K562 (cell line): Measurements from ENCODE around the gene ARHGAP9. TPM values are rescaled to one million over a fixed set of nuclear protein-coding genes. Genes with fewer than 3 reads are reported as not detected.

Experiments used
- ATAC-seq: fragments of 200-7000 bp; cut with Tn5 transposase; 3 replicates; pipeline ENCODE4 v1.9.1; 2020; ENCODE audit warnings: moderate library complexity
- BruUV-seq: library from RNA; stranded (reverse); fragments of 400-500 nt; replicated peaks from 2 replicates; lab custom pipeline; 2021; lab: Mats Ljungman, UMichigan
- CTCF ChIA-PET: fragments of 300-600 bp; formaldehyde crosslinking; extraction: SDS; loops from one replicate; lab custom pipeline; 2021; ENCODE audit warnings: low intra/inter-chr PET ratio; lab: Yijun Ruan, JAX
- POLR2A ChIA-PET: fragments of 300-600, 350-650 bp; sonication (Branson Sonifier 250); formaldehyde crosslinking; extraction: SDS; loops from one replicate; lab custom pipeline; 2021; ENCODE audit warnings: antibody characterized with exemption, inconsistent platforms; lab: Yijun Ruan, JAX
- DNase-seq, 4 experiments: peaks; one replicate each; pipeline versions ENCODE4 v3.0.0 to v3.0.0-alpha.2; 2011 to 2018; ENCODE audit warnings: low spot score in 3 of 4, mixed read lengths in 3 of 4; ENCODE audit errors: extremely low read depth in 1 of 4
- FAIRE-seq: peaks from 2 replicates; lab custom pipeline; 2011; peaks lifted over from hg19 to GRCh38; lab: Jason Lieb, UNC
- H2AFZ ChIP-seq: 2 replicates; pipeline ENCODE4 v1.6.0; 2011; ENCODE audit warnings: low read depth, low read length, control low read depth, inconsistent platforms
- H3K27ac ChIP-seq: fragments of 200-600 bp; 3 replicates; pipeline ENCODE4 v1.8.0; 2011; ENCODE audit warnings: low read depth, mild to moderate bottlenecking, control low read depth, inconsistent platforms, low read length, moderate library complexity, mixed read lengths; ENCODE audit errors: extremely low read depth
- H3K27me3 ChIP-seq, 2 experiments: fragments of 300-600 bp in 1 of 2; 2 replicates in 1 of 2; 3 replicates in 1 of 2; pipeline versions ENCODE4 v1.6.0 to v1.8.0; 2011; ENCODE audit warnings: inconsistent platforms in 2 of 2, low read length in 2 of 2, mild to moderate bottlenecking in 1 of 2, mixed read lengths in 1 of 2, moderate library complexity in 1 of 2; ENCODE audit not compliant: control insufficient read depth in 2 of 2, insufficient read depth in 2 of 2
- H3K36me3 ChIP-seq: fragments of 300-600 bp; 3 replicates; pipeline ENCODE4 v1.8.0; 2011; ENCODE audit warnings: mild to moderate bottlenecking, low read length, inconsistent platforms; ENCODE audit not compliant: control insufficient read depth, insufficient read depth
- H3K4me1 ChIP-seq, 2 experiments: fragments of 200-600 bp in 1 of 2; replicated peaks in 1 of 2; 2 replicates in 1 of 2; 3 replicates in 1 of 2; pipeline versions ENCODE4 v1.5.1 to v1.8.0; 2011; ENCODE audit warnings: inconsistent platforms in 2 of 2, low read length in 2 of 2, mild to moderate bottlenecking in 1 of 2, mixed read lengths in 1 of 2, moderate library complexity in 1 of 2; ENCODE audit not compliant: control insufficient read depth in 2 of 2, insufficient read depth in 2 of 2
- H3K4me2 ChIP-seq: 2 replicates; pipeline ENCODE4 v1.6.1; 2011; ENCODE audit warnings: low read length, control low read depth, inconsistent platforms, mixed read lengths; ENCODE audit not compliant: insufficient read depth
- H3K4me3 ChIP-seq: fragments of 200-600 bp; sonication (generic), shearing (Covaris generic); 2 replicates; pipeline ENCODE4 v1.5.1; 2016; ENCODE audit warnings: control low read depth, inconsistent platforms
- H3K79me2 ChIP-seq: fragments of 200-600 bp; 3 replicates; pipeline ENCODE4 v1.8.0; 2011; ENCODE audit warnings: low read length, inconsistent platforms; ENCODE audit not compliant: control insufficient read depth, insufficient read depth
- H3K9ac ChIP-seq, 2 experiments: 2 replicates each; pipeline versions ENCODE4 v1.6.0 to v1.6.1; 2011; ENCODE audit warnings: low read depth in 2 of 2, low read length in 2 of 2, control low read depth in 1 of 2, inconsistent platforms in 1 of 2, mild to moderate bottlenecking in 1 of 2, mixed read lengths in 1 of 2; ENCODE audit not compliant: insufficient read depth in 1 of 2
- H3K9me1 ChIP-seq: one replicate; pipeline ENCODE4 v1.6.0; 2011; ENCODE audit warnings: inconsistent platforms, mild to moderate bottlenecking, low read length, moderate library complexity; ENCODE audit not compliant: control insufficient read depth, insufficient read depth
- H3K9me3 ChIP-seq: replicated peaks from 2 replicates; pipeline ENCODE4 v1.5.1; 2011; ENCODE audit warnings: low read depth, low read length, inconsistent platforms; ENCODE audit not compliant: control insufficient read depth, insufficient read depth
- H4K20me1 ChIP-seq: replicated peaks from 2 replicates; pipeline ENCODE4 v1.6.1; 2011; ENCODE audit warnings: low read length, inconsistent platforms, mixed read lengths; ENCODE audit not compliant: control insufficient read depth, insufficient read depth
- ASH1L ChIP-seq: fragments of 450-650 bp; IDR thresholded peaks from 2 replicates; pipeline ENCODE4 v1.6.1; 2018; ENCODE audit warnings: borderline replicate concordance, mild to moderate bottlenecking, low read depth; ENCODE audit not compliant: partially characterized antibody
- BHLHE40 ChIP-seq: IDR thresholded peaks from 2 replicates; pipeline ENCODE4 v1.6.1; 2011; ENCODE audit warnings: low read length, improper control_type of control experiment
- CREB5 ChIP-seq: fragments of 250-450 bp; sonication (Bioruptor Pico); IDR thresholded peaks from 2 replicates; pipeline ENCODE4 v1.5.0; 2020; ENCODE audit warnings: mild to moderate bottlenecking
- EGR1 ChIP-seq: fragments of 450-650 bp; conservative IDR thresholded peaks from 2 replicates; pipeline ENCODE4 v1.6.1; 2017; ENCODE audit warnings: mild to moderate bottlenecking
- ETS1 ChIP-seq: conservative IDR thresholded peaks from 2 replicates; pipeline ENCODE4 v1.6.1; 2011; ENCODE audit warnings: low read depth, mild to moderate bottlenecking, low read length; ENCODE audit not compliant: control insufficient read depth
- FOXM1 ChIP-seq, 2 experiments: fragments of 450-650 bp in 1 of 2; sonication (generic) in 1 of 2; formaldehyde crosslinking in 1 of 2; IDR thresholded peaks; 2 replicates each; pipeline versions ENCODE4 v1.6.1 to v1.9.0; 2017 to 2022; ENCODE audit warnings: low read depth in 2 of 2, mild to moderate bottlenecking in 2 of 2, missing genetic modification reagents in 1 of 2, moderate library complexity in 1 of 2
- HNRNPH1 ChIP-seq: fragments of 200-400 bp; formaldehyde crosslinking; optimal IDR thresholded peaks from 2 replicates; pipeline ENCODE3; 2017; ENCODE audit warnings: low read depth, mild to moderate bottlenecking, low read length, moderate library complexity
- POLR2AphosphoS2 ChIP-seq: IDR thresholded peaks from 2 replicates; pipeline ENCODE4 v1.6.1; 2012; ENCODE audit warnings: low read length, improper control_type of control experiment
- SLC30A9 ChIP-seq: fragments of 250-450 bp; sonication (Bioruptor Pico); IDR thresholded peaks from 2 replicates; pipeline ENCODE4 v1.8.0; 2022; ENCODE audit warnings: mild to moderate bottlenecking, moderate library complexity
- SMARCE1 ChIP-seq: fragments of 450-650 bp; IDR thresholded peaks from 2 replicates; pipeline ENCODE4 v1.7.1; 2016; ENCODE audit warnings: mild to moderate bottlenecking
- ZNF511 ChIP-seq: sonication (generic); formaldehyde crosslinking; IDR thresholded peaks from 2 replicates; pipeline ENCODE4 v1.8.0; 2022; ENCODE audit warnings: mild to moderate bottlenecking, missing genetic modification reagents
- WGBS: fragments of 100-300 bp; shearing (Covaris generic); methylation state at CpG from one replicate; pipeline ENCODE4 v1.1.6; 2016; ENCODE audit warnings: low coverage, mixed read lengths; ENCODE audit not compliant: insufficient coverage; ENCODE audit errors: missing lambda C conversion rate; 5-methylcytosine and 5-hydroxymethylcytosine counted together
- in situ Hi-C: fragments of 300-500 bp; cut with MboI; formaldehyde crosslinking; loops from 4 replicates; pipeline ENCODE4 v1.15.0; 2018; ENCODE audit warnings: inconsistent platforms, mixed read lengths
- intact Hi-C: fragments of 100-400 bp; cut with micrococcal nuclease; formaldehyde crosslinking; loops from 2 replicates; pipeline ENCODE4 v1.14.2; 2022
- polyA plus RNA-seq, 8 experiments: library from polyadenylated mRNA; depleted of rRNA in 4 of 8; stranded (reverse) in 5 of 8; unstranded in 3 of 8; fragments of >200 nt; fragmentation: Nextera tagmentation in 2 of 8; fragmentation: Illumina TruSeq in 1 of 8; extraction: Ambion mirVana in 2 of 8; extraction: Trizol in 1 of 8; gene quantifications; 2 replicates each; pipeline versions ENCODE4 v1.2.1 to v1.2.3, GENCODE V29; 2011 to 2014; ENCODE audit warnings: inconsistent platforms in 1 of 8, missing spikeins in 1 of 8
- total RNA-seq, 7 experiments: library from RNA; depleted of rRNA in 6 of 7; stranded (reverse); fragments of >200 nt in 6 of 7; fragmentation: Illumina TruSeq in 2 of 7; extraction: Trizol in 2 of 7; gene quantifications; 2 replicates each; pipeline versions ENCODE4 v1.2.1 to v1.2.3, GENCODE V29; 2011 to 2021; ENCODE audit warnings: low replicate concordance in 1 of 7
- TF ChIP-seq, protein P1 (sequence below): fragments of 250-450 bp; sonication (Bioruptor Pico); IDR thresholded peaks from 2 replicates; pipeline ENCODE4 v1.8.0; 2022; ENCODE audit warnings: moderate library complexity, mild to moderate bottlenecking, inconsistent platforms
- TF ChIP-seq, protein P2 (sequence below): fragments of 250-450 bp; sonication (Bioruptor Pico); IDR thresholded peaks from 2 replicates; pipeline ENCODE4 v1.5.1; 2021; ENCODE audit warnings: mild to moderate bottlenecking
- TF ChIP-seq, protein P3 (sequence below): sonication (generic); formaldehyde crosslinking; IDR thresholded peaks from 2 replicates; pipeline ENCODE4 v1.8.1; 2023; ENCODE audit warnings: mild to moderate bottlenecking, missing genetic modification reagents

ARHGAP9 gene
- total and polyA plus RNA-seq, 9 of the 15 experiments (the other 6 are each of a cell fraction or from before 2014, with no cell fraction given) = 1.5 to 10.2 (median 5.1) TPM

DNA sequence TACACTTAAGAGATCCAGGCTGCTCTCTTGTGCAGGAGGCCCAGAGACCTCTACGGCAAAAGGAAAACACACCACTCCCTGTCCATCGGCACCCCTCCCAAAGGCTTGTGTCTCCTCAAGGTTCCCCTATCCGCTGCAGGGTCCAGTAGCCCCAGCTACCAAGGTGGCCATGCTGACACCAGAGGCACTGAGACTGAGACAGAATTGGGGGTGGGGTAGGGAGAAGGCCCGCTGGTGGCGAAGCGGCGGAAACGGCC is 40.1 kb upstream of the ARHGAP9 start:
- H3K4me1 ChIP-seq = peaks cover 29 to 43% of the 10 kb centered on the region in 2 experiments
- FAIRE-seq = no peak
- ChIA-PET POLR2A (interaction anchor here (0.6 to 10.1 kb wide), 40 partner anchors 9 to 403 kb away, joined by 3 to 184 read pairs (median 5); partner anchors contain the start of genes ARHGEF25, B4GALNT1, CDK4 and DCTN2), CTCF (no interaction called here)
- peaks cover 59% of the 10 kb centered on the region for H3K79me2 ChIP-seq
- H3K27me3 ChIP-seq = no peaks in the 10 kb centered on the region
- peaks cover 63% of the 10 kb centered on the region for H3K36me3 ChIP-seq
- H3K4me3 ChIP-seq = peak overlapping the region; percentile 86
- H3K4me2 ChIP-seq = peak overlapping the region; percentile 99
- peaks cover 50% of the 10 kb centered on the region for H4K20me1 ChIP-seq
- no TSS peak for BruUV-seq
- WGBS = 0% methylated on average over 8 of the region's 8 CpGs
- in situ Hi-C loops (no loop called here), intact Hi-C loops (loop anchor here (1.0 to 5.0 kb wide), 6 partner anchors 20 to 218 kb away; partner anchors contain the start of genes AGAP2, GLI1 and MARS1)
- H3K9ac ChIP-seq = peak overlapping the region; percentile 94 to 100
- no peak for ATAC-seq
- DNase-seq = peak in 1 of 4 experiments; percentile 78
- peaks cover 7% of the 10 kb centered on the region for H3K9me1 ChIP-seq
- H2AFZ ChIP-seq = no peak overlapping the region
- H3K27ac ChIP-seq = peak overlapping the region; percentile 99
- H3K9me3 ChIP-seq = no peaks in the 10 kb centered on the region
- TF ChIP-seq SLC30A9 (CRISPR knock-in tag) (no peak), CREB5 (CRISPR knock-in tag) (0 out of 2 replicates have a peak, but pooled peaks have one; percentile 11), HNRNPH1 (no peak), FOXM1 (IDR thresholded peaks at IDR 0.05; ENCODE audit: low read depth) (no peak), FOXM1 (CRISPR knock-in tag; IDR thresholded peaks at IDR 0.05; ENCODE audit: low read depth) (peak; percentile 78; the same call in 1 of the 2 replicates), ASH1L (no peak), EGR1 (0 out of 2 replicates have a peak, but pooled peaks have one; percentile 45), ZNF511 (peak; percentile 69; the same call in 1 of the 2 replicates), POLR2AphosphoS2 (0 out of 2 replicates have a peak, but pooled peaks have one; percentile 11), SMARCE1 (no peak), ETS1 (no peak; the same call in 1 of the 2 replicates), BHLHE40 (no peak)
- TF ChIP-seq, protein P1, sequence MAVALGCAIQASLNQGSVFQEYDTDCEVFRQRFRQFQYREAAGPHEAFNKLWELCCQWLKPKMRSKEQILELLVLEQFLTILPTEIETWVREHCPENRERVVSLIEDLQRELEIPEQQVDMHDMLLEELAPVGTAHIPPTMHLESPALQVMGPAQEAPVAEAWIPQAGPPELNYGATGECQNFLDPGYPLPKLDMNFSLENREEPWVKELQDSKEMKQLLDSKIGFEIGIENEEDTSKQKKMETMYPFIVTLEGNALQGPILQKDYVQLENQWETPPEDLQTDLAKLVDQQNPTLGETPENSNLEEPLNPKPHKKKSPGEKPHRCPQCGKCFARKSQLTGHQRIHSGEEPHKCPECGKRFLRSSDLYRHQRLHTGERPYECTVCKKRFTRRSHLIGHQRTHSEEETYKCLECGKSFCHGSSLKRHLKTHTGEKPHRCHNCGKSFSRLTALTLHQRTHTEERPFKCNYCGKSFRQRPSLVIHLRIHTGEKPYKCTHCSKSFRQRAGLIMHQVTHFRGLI (CRISPR knock-in tag) = no peak
- TF ChIP-seq, protein P2, sequence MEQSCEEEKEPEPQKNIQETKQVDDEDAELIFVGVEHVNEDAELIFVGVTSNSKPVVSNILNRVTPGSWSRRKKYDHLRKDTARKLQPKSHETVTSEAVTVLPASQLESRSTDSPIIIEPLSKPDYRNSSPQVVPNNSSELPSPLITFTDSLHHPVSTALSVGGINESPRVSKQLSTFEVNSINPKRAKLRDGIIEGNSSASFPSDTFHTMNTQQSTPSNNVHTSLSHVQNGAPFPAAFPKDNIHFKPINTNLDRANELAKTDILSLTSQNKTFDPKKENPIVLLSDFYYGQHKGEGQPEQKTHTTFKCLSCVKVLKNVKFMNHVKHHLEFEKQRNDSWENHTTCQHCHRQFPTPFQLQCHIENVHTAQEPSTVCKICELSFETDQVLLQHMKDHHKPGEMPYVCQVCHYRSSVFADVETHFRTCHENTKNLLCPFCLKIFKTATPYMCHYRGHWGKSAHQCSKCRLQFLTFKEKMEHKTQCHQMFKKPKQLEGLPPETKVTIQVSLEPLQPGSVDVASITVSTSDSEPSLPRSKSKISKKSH (CRISPR knock-in tag) = no peak
- TF ChIP-seq, protein P3, sequence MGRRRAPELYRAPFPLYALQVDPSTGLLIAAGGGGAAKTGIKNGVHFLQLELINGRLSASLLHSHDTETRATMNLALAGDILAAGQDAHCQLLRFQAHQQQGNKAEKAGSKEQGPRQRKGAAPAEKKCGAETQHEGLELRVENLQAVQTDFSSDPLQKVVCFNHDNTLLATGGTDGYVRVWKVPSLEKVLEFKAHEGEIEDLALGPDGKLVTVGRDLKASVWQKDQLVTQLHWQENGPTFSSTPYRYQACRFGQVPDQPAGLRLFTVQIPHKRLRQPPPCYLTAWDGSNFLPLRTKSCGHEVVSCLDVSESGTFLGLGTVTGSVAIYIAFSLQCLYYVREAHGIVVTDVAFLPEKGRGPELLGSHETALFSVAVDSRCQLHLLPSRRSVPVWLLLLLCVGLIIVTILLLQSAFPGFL (CRISPR knock-in tag) = peak; percentile 19; the same call in 1 of the 2 replicates
